NCI-H2227 (cell line): ENCODE results near the gene TXNL1.

Experiments used
- DNase-seq: peaks from one replicate; lab custom pipeline; 2025; ENCODE audit not compliant: unreplicated experiment; lab: John Stamatoyannopoulos, UW

The TXNL1 gene

GRCh38 chr18:56645415-56646016 is 7.1 kb upstream of the TXNL1 start:
- peak; percentile 48 for DNase-seq

- DNase-seq, result no peak
Observed at GRCh38 chr18:56643381-56643780, 5.0 kb upstream of the TXNL1 start.

- no peak for DNase-seq
Observed at GRCh38 chr18:56641714-56642337, 3.4 kb upstream of the TXNL1 start.

GRCh38 chr18:56639571-56639970 is 1.2 kb upstream of the TXNL1 start:
- peak; percentile 33 for DNase-seq

GRCh38 chr18:56639104-56639381 is 651 bp upstream of the TXNL1 start:
- peak; percentile 49 for DNase-seq

GRCh38 chr18:56637711-56638231 is 621 bp downstream of the TXNL1 start:
- DNase-seq, result peak; percentile 31

GRCh38 chr18:56637176-56637575 is 1.2 kb downstream of the TXNL1 start:
- no peak for DNase-seq

- no peak for DNase-seq
Observed at GRCh38 chr18:56635007-56635406, 3.4 kb downstream of the TXNL1 start.

GRCh38 chr18:56632070-56633022 is 6.0 kb downstream of the TXNL1 start:
- DNase-seq, result no peak

GRCh38 chr18:56627991-56628390 is 10.4 kb downstream of the TXNL1 start:
- DNase-seq, result no peak

GRCh38 chr18:56615738-56616520 is 22.5 kb downstream of the TXNL1 start:
- peak; percentile 13 for DNase-seq

GRCh38 chr18:56606618-56607017 is 31.8 kb downstream of the TXNL1 start:
- no peak for DNase-seq

GRCh38 chr18:56598422-56598821 is 40.0 kb downstream of the TXNL1 start:
- no peak for DNase-seq

GRCh38 chr18:56593906-56594305 is 44.5 kb downstream of the TXNL1 start:
- no peak for DNase-seq

- no peak for DNase-seq
Observed at GRCh38 chr18:56580026-56580425, 58.4 kb downstream of the TXNL1 start.

GRCh38 chr18:56579451-56579850 is 58.9 kb downstream of the TXNL1 start:
- no peak for DNase-seq

GRCh38 chr18:56576826-56577573 is 61.4 kb downstream of the TXNL1 start:
- peak; percentile 10 for DNase-seq

GRCh38 chr18:56575819-56576663 is 62.4 kb downstream of the TXNL1 start:
- peak; percentile 74 for DNase-seq

GRCh38 chr18:56574861-56575260 is 63.5 kb downstream of the TXNL1 start:
- DNase-seq, result no peak
